NCI-H2171 treated with DMSO at 0.1 percent for 48 hours (cell line): Measurements from ENCODE around the gene CREB3L1.

Source experiments
- DNase-seq: peaks from one replicate; lab custom pipeline; 2025; lab: John Stamatoyannopoulos, UW

CREB3L1 gene

DNA sequence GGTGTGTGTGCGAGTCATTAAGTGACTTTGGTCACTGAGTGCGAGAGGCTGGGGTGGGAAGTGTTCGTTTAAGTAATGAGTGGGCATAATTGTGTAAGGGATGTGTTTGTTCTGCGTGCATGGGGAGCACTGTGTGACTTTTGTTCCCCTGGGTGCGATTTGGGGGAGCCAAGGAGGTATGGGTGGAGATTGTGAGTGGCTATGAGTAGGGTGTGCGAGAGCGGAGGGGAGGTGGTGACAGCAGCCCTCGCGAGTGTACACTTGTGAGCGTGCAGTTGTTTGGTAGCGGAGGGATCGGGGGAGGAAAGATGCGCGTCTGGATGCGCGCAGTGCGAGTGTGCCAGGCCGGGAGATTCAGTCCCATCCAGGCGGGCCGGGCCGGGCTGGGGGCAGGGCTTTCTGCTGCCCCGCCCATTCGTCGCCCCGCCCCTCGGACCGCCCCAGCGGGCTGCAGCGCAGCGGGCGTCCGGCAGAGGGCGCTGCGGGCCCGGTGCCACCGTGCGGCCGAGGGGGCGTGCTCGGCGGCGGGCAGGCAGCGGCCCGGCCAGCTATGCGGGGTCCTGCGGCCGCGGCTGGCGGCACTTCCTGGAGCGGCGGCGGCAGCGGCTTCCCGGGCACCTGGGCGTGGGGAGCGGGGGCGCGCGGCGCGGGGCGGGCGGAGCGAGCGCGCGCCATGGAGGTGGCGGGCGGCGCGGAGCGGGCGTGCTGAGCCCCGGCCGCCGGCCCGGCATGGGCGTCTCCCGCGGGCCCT is 69.6 kb downstream of the CREB3L1 start, which contains the start of gene DGKZ:
Gene DGKZ, plus strand, starts transcription at position 578 of the 751 bp plus-strand sequence. CDS start 197 bp downstream, outside the sequence.
- DNase-seq = peak; percentile 88

DNA sequence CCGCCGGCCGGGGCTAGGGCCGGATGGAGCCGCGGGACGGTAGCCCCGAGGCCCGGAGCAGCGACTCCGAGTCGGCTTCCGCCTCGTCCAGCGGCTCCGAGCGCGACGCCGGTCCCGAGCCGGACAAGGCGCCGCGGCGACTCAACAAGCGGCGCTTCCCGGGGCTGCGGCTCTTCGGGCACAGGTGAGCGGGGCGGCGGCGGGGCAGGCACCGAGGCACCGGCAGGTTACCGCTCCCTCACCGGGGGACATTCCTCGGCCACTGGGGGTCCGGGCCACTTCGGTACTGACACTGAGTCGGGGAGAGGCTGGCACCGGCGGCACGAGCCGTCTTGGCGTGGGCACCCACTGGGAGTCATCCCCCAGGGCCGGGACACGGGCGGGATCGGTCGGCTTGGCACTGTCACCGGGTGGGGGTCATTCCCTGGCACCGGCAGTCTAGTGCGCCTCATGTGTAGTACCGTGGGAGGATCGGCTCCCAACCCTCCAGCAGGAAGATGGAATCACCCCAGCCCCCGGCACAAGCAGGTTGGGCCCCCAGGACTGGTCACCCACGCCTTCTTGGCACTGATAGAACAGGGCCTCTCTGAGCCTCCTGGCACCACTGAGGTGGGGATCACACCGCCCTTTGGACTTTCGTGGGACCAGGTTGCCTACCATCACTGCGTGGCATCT is 70.3 kb downstream of the CREB3L1 start:
- DNase-seq = no peak

DNA sequence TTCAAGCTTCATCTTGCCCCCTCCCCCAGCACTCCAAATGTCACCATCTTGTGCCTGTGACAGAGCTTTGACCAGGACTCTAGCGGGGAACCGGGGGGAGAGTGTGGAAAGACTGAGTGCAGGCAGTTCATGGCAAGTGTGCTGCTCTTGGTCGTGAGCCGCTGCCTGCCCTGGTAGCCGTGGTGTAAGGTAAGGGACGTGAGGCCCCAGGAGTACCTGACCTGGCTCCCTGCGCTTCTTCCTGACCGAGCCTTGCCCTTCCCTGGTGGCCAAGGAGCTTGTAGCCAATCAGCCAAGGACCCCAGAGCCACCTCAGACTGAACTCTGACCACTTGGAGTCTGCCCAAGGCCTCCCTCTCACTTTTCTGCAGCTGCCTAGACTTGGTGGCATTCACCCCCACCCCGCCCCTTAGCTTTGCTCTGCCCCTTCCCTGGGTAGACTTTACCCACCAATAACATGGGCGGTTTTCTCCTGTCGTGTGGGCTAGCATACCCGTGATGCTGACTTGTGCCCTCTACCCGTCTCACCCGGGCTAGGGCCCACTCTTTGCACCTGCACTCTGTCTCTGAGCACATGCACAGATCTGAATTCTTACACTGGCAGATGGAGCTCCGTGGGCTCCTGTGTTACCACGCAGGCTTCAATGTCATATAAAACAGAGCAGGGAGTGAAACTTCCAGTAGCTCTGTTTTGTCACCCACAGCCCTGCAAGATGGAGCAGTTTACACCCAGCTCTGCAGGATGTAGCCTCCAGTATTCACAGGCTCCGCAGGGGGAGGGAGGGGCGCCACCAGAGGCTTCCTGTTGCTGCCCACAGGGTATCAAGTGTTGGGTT is 71.3 kb downstream of the CREB3L1 start:
- no peak for DNase-seq

DNA sequence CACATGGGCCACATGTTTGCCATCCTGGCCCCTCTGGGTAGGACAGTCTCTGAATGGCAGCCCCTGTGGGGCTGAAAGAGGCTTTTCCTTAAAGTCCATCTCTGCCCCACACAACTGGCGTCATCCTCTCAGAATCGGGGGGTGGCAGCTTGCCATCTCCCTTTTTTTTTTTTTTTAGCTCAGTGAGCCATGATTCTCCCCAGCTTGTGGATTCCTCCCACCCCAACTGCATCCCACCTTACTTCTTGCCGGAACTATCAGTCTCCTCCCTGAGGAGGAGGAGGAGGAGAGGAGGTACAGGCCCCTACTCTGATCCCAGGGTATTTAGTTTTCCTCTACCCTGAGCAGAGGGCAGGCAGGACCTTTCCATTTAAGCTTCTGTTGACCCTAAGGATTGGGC is 73.2 kb downstream of the CREB3L1 start:
- DNase-seq = no peak

DNA sequence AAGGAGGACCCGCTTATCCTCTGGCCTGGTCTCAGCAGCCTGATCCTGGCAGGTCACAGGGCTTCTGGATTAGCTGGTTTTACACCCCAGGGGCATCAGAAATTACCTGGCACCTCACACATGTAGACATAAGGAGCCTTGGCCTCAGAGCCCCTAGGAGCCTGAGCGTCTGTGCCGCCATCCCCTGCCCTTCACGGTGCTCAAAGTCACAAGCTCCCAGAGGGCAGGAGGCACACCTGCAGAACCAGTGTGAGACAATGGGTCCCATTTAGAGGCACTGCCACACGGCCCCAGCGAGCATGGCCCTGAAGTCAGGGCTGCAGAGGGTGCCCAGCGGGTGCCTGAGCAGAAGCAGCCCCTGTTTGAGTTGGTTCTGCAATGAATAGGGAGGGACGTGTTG is 73.7 kb downstream of the CREB3L1 start:
- no peak for DNase-seq

DNA sequence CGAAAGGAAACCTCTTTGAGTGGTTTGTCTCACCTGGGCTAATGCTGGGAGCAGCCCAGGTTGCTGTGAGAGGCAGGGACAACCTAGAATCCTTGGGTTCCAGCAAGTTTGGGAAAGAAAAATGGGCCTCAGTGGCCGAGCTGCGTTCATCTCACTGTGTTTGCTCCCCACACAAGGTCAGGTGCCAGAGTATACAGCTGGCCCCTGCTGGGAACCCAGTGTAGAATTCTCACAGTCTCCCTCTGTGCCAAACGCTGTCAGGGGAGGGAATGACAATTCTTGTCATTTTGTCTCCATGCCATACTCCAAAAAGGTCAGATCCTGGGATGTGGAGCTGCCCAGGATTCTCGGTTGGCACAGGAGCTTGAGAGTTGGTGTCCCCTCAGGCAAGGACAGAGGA is 74.1 kb downstream of the CREB3L1 start:
- DNase-seq = no peak

DNA sequence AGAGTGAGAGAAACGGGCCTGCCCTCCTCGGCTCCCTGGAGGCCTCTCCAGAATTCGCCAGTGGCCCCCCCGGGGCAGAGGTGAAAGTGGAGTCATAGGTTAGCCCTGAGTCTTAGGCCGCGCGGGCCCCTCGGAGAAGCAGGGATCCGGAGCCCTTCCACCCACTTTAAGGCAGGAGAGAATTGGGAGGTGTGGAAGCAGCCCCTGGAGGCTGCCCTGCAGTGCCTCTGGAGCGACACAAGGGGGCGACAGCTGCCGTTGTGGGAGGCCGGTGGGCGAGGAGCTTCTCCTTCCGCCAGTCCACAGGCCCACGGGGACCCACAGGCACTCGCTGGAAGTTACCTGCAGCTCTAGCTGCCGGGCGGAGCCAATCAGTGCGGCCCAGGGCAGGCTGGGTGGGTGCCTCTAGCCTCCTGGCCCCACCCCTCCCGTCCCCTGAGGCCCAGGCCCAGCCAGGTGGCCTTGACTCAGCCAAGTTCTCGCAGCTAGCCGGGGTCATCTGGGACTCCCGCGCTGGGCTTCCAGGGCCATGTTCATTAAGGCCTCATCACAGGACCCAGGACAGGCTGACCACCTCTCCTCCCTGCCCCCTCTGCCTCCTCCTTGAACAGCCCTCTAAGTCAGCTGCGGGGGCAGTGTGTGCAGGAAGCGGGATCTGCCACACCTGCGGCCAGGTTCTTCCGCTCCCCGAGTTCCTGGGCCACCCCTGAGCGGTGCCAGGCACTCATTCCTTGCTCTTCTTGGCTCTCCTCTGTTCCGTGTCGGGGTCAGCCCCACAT is 74.8 kb downstream of the CREB3L1 start:
- DNase-seq = no peak

DNA sequence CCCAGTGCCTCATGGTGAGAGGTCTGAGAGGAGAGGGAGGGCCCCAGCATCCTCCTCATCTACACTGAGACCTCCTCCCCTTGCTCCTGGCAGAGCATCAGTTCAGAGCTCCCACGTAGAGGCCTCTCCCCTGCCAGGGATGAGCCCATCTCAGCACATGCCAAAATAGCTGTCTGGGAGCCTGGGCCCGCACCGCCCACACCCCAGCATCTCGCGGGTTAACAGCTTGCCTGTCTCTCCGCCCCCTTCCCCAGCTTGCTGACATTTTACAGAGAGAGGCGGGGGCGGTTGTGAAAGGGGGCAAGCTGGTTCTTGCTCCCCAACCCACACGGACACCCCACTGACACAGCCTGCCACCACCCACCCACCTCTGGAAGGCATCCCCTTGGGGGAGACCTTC is 76.2 kb downstream of the CREB3L1 start:
- DNase-seq = no peak

DNA sequence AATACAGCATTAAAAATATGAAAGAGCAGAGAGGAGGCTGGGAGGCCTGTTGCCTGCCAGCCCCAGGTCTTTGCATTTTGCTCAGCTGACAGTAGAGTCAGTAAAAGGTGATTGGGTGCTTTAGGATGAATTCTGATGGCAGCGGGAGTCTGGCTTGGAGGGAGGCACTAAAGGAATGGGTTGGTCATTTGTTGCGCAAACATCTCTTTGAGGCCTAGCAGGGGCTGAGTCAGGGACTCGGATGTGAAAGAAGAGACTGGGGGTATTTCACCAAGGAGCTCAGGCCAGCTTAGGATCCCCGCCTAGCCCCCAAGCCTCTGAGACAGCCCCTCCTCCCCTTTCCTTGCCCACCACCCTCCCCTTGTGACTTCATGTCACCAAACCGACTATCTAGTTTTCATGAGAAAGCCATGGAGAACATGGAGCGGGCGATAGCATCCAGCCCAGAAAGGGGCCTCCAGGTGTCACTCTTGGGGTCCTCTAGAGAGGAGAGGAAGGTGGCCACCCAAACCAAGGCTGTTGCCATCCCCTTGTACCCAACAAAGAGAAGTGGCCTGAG is 79.5 kb downstream of the CREB3L1 start:
- DNase-seq = no peak

DNA sequence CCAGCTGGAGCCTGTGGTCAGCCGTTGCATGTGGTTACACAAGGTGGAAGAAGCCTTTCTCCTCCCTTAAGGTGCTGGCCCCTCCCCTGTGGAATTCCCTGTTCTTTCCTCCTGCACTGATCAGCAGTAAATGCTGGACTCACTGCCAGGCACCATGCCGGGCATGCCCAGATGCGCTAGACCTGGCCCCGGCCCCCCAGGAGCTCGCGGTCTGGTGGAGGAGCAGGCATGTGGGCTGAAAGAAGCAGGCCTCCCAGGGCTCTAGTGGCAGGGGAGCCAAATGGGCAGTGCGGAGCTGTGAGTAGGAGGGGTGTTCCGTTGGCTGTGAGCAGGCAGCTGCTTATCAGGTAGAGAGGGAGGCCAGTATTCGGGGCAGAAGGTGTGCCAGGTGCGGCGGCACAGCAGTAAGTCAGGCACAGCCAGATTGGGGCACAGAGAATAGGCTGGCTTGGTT is 80.0 kb downstream of the CREB3L1 start:
- peak; percentile 96 for DNase-seq

DNA sequence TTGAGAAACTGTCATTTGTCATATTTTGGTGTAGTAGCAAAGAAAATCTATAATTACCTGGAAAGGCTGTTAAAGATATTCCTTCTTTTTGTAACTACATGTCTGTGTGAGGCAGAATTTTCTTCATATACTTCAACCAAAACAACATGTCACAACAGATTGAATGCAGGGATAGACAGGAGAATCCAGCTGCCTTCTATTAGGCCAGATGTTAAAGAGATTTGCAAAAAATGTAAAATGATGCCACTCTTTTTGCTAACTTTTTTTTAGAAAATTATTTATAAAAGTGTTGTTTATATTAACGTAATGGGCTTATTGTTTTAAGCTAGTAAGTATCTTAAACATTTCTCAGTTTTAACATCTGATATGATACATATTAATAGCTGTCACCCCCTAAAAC is 82.5 kb downstream of the CREB3L1 start:
- DNase-seq = no peak

DNA sequence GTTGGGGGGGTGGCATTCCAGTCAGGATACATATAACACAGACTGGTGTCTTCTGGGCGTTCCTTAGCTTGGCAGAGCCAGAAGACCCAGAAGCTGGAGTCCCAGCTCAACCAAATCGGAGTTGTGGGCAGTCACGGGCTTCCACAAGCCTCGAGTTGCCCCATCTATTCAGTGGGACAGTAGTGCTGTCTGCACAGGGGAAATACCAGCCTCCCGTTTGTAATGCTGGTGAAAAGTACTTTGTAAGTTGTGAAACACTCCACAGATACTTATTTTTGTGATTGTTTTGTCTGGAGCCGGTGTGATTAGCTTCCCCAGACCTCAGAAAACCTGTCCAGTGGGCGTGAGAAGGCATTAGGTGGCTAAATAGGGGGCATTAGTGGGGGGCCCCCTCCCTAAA is 83.4 kb downstream of the CREB3L1 start:
- DNase-seq = no peak

DNA sequence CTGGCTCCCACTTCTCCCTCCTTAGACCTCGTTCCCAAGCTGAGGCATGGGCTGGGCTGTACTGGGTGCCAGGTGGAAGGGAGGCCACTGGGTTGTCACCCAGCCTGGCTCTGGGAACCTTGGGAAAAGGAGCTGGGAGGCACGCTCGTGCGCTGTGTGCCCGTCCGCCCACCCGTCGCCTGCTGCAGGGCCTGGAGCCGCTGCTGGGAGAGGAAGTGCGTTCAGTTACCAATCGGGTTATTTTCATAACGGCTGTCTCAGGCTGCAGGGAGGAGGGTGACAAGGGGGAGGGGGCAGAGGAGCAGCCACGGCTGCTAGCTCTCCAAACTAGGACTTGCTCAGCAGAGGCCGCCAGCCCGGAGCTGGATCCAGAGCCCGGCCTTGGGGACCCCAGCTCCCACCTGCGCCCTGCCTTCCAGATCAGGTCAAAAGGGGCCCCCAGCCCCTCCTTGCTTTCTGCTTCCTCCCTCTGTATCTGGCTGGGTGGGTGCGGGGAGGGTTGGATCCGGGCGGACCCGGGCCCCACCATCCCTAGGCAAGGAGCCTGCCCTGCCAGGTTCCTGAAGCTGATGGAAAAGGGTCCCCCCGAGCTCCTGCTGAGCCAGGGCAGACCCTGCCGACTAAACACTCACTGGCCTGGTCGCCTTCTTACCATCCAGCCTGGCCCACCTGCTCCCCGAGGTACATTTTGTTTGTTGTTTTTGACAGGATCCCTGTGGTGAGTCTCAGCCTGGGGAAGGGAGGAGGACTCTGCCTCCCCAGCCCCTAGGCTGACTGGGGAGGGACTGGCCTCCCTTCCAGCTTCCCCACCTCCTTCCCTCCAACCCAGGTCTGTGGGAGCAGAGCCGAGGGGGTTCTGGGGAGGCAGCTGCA is 84.1 kb downstream of the CREB3L1 start:
- DNase-seq = peak; percentile 90

DNA sequence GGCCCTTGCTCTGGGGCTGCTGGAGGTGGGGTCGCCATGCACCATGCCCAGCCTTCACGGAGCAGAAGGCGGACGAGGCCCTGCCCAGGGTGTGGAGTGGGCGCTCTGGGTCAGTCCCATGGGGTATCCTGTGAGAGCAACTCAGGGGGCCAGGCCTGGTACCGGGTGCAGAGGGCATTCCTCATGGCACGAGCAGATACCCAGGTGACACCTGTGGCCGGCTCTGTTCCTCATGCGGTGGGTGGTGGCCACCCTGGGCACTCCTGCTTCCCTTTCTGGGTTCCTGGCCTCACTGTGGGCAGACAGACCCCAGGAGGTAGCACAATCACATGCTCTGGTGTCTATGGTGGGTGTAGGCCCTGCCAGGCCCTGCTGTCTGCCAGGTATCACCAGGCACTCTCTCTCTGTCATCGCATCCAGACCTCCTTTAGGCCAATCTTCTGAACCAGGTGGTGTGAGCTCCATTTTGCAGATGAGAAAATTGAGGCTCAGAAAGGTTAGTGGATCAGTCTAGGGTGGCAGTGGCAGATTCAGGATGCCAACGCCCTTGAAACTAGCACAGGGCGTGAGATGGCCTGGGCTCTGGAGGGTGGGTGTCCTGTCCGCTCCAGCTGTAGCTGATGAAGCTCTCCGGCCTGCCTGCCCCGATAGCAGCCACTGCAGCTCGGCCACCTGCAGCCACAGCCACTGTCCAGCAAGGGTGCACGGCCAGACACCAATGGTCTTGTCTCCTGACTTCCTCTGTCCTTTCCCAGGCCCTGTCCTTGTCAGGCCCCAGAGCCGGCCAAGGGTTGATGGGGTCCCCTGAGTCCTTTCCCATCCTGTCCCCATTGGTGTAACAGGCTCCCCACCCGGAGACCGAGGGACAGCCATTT is 84.9 kb downstream of the CREB3L1 start:
- DNase-seq = no peak

DNA sequence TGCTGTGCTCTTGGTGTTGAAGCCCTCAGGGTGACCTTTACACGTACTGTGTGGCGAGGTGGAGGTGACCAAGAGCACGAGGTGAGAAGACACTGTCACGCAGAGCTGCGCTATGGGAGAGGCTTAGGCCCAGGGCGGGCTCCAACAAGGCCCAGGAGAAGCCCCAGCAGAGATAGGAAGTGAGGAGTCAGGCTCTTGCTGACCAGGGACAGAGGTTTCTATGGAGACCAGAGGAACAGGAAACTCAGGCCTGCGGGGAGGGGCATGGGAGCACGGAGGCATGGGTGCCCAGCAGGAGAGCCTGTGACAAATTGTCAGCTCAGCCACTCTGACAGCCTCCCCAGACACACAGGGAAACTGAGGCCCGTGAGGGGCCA is 85.6 kb downstream of the CREB3L1 start:
- DNase-seq = no peak

DNA sequence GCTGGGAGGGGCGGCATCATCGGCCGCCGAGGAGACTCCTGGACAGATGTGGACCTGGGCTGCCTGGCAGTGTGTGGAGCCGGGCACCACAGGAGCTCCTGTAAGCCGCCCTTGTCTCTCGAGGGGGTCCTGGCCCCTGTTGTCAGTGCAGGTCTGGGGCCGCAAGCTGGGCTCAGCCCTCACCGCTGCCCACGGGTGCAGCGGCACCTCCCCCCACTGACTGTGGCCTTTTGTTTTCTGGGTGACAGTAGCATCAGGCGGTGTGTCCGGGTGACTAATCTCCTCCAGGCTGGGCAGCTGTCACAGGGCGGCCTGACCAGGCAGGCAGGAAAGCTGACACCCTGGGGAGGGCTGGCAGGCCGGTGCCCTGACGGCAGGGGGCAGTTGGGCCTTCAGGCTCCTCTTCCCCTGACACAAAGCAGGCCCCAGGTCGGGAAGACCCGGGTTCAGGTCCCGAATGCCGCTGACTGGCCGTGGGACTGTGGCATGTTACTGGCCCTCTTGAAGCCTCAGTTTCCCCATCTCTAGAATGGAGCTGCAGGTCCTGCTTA is 86.1 kb downstream of the CREB3L1 start:
- no peak for DNase-seq

DNA sequence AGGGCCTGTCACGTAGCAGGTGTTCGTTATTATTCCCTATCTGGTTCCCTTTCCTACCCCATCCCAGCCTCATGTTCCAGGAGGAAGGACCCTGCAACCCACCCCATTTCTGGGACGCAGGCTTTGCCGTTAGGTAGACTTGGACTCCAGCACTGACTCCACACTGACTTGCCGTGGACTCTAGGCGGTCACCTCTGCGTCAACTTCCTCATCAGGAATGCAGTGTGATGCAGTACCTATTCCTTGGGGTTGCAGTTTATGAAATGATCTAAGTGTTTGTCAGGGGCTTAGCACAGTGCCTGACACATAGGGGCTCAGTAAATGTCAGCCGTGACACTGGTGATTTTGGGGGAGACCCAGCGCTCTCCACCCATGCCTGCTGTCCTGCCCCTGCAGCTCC is 86.6 kb downstream of the CREB3L1 start:
- DNase-seq = no peak

DNA sequence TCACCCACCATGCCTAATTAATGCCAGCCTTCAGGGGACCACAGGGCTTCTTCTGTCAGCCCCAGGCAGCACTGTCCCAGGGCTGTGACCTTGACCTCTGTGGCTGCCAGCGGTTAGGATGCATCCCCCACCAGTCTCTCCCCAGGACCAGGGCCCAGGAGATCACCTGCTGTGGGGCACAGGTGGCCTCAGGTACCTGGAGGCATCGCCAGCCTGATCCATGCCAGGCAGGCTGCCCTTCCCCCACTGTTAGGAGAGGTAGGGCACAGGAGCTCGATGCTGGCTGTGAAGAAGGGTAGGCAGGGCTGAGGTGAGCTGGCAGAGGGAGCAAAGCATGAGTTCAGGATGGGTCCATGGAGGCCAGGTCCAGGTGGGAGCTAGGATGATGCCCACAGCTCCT is 87.3 kb downstream of the CREB3L1 start:
- DNase-seq = no peak

DNA sequence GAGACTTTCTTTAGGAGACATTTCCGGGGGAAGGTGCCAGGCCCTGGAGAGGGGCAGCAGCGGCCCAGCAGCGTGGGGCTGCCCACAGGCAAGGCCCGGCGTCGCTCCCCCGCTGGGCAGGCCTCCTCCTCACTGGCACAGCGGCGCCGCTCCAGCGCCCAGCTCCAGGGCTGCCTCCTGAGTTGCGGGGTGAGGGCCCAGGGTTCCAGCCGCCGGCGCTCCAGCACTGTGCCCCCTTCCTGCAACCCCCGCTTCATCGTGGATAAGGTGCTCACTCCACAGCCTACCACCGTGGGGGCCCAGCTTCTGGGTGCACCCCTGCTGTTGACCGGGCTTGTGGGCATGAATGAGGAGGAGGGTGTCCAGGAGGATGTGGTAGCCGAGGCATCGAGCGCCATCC is 88.8 kb downstream of the CREB3L1 start:
- DNase-seq = no peak
